ENCODE results near the gene ABCC1. TPM values are rescaled to one million over a fixed set of nuclear protein-coding genes. Genes with fewer than 3 reads are reported as not detected.
A peak's percentile ranks its signal among the peaks of the same experiment; 100 is the strongest.

Gene ABCC1
- total and polyA plus RNA-seq, 2 donors, result 11.6 to 18.1 TPM

DNA sequence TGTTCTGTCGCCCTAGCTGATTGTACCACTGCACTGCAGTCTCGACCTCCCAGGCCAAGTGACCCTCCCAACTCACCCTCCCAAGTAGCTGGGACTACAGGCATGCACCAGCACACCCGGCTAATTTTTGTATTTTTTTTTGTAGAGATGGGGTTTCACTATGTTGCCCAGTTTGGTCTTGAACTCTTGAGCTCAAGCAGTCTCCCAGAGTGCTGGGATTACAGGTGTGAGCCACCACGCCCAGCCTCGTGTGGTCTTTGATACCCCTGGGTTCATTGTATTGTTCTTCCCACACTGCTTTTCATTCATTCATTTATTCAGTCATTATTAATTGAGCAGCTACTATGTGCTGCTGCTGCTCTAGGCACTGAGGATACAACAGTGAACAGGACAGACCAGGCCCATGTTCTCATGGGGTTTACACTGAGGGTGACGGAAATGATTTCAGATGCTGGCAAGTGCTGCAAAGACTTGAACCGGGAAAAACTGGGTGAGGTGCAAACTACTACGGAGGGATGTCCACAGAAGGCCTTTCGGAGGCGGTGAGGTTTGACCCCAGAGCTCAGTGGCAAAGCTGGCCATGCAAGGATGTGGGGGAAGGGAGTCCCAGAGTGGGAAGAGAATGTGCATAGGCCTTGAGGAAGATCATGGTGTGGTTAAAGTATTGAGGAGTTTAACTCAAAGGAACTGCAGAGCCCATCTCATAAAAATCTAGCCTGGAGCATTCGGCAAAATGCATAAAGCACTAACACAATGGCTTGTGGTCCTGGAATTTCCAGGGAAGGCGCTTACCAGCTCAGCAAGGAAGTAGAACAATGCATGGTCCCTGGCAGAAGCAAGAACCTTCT is 10.9 kb downstream of the ABCC1 start:
- Histone ChIP-seq H3K9me3 (ENCODE audit: control insufficient read depth in 2 of 2, insufficient read depth in 1 of 2, low read length in 1 of 2) (peaks cover 2 to 12% of the 10 kb centered on the region in 2 donors), H3K27ac (ENCODE audit: low read depth in 1 of 2, low read length in 1 of 2) (peak overlapping the region; percentile 46 to 95), H3K4me1 (ENCODE audit: control insufficient read depth in 2 of 2, insufficient read depth in 2 of 2, low read length in 2 of 2) (peaks cover 39 to 58% of the 10 kb centered on the region in 2 donors), H3K4me3 (ENCODE audit: low read length in 2 of 2) (no peak overlapping the region), H3K27me3 (ENCODE audit: control insufficient read depth in 2 of 2, insufficient read depth in 1 of 2, low read length in 1 of 2) (no peaks in the 10 kb centered on the region), H3K36me3 (ENCODE audit: control insufficient read depth in 2 of 2, insufficient read depth in 2 of 2, low read length in 1 of 2) (peaks cover 0 to 6% of the 10 kb centered on the region in 2 donors)
- 87% methylated on average over 12 of the region's 12 CpGs for whole genome bisulfite sequencing
- no peak for DNase-seq (ENCODE audit: low read depth in 6 of 9, low spot score in 9 of 9)

GRCh38 chr16:15961060-15961511 is 11.7 kb downstream of the ABCC1 start:
- peaks cover 38 to 59% of the 10 kb centered on the region in 2 donors for H3K4me1 ChIP-seq (ENCODE audit: control insufficient read depth in 2 of 2, insufficient read depth in 2 of 2, low read length in 2 of 2)

DNA sequence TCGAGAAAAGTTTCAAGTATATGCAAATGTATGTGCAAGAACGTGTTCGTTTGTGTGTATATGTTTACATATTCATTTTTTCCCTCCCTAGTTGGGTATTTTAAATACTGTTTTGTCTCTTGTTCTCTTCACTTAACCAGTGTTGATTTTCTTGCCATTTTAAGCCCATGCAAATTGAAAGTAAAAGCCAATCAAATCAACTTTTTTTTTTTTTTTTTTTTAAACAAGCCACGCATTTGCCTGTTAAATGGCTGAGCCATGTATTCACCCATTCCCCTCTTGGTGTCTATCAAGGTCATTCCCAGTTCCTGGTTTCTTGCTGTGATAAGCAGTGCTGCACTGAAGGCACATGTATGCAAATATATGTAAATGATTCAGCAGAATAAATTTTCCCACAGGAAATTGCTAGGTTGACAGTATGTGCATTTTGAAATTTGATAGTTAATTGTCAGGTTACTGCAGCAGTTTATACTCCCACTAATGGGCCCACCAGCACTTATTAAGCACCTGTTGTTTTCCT is 12.2 kb downstream of the ABCC1 start:
- Histone ChIP-seq H3K27me3 (ENCODE audit: control insufficient read depth in 2 of 2, insufficient read depth in 1 of 2, low read length in 1 of 2) (no peaks in the 10 kb centered on the region), H3K36me3 (ENCODE audit: control insufficient read depth in 2 of 2, insufficient read depth in 2 of 2, low read length in 1 of 2) (peaks cover 0 to 6% of the 10 kb centered on the region in 2 donors), H3K27ac (ENCODE audit: low read depth in 1 of 2, low read length in 1 of 2) (peak overlapping the region; percentile 78 to 95), H3K9me3 (ENCODE audit: control insufficient read depth in 2 of 2, insufficient read depth in 1 of 2, low read length in 1 of 2) (peaks cover 2 to 12% of the 10 kb centered on the region in 2 donors), H3K4me3 (ENCODE audit: low read length in 2 of 2) (peak overlapping the region; percentile 9 to 26), H3K4me1 (ENCODE audit: control insufficient read depth in 2 of 2, insufficient read depth in 2 of 2, low read length in 2 of 2) (peaks cover 34 to 55% of the 10 kb centered on the region in 2 donors)
- WGBS, result 38% methylated on average over 4 of the region's 4 CpGs
- no peak for DNase-seq (ENCODE audit: low read depth in 6 of 9, low spot score in 9 of 9)

More at GRCh38 chr16:15961060-15961511, 11.7 kb downstream of the ABCC1 start:
- Histone ChIP-seq H3K9me3 (ENCODE audit: control insufficient read depth in 2 of 2, insufficient read depth in 1 of 2, low read length in 1 of 2) (peaks cover 2 to 12% of the 10 kb centered on the region in 2 donors), H3K4me3 (ENCODE audit: low read length in 2 of 2) (peak overlapping the region; percentile 9 to 26), H3K27me3 (ENCODE audit: control insufficient read depth in 2 of 2, insufficient read depth in 1 of 2, low read length in 1 of 2) (no peaks in the 10 kb centered on the region), H3K36me3 (ENCODE audit: control insufficient read depth in 2 of 2, insufficient read depth in 2 of 2, low read length in 1 of 2) (peaks cover 0 to 6% of the 10 kb centered on the region in 2 donors), H3K27ac (ENCODE audit: low read depth in 1 of 2, low read length in 1 of 2) (peak overlapping the region; percentile 64 to 95)
- WGBS, result 10% methylated on average over 5 of the region's 5 CpGs
- peak in 8 of 9 donors; percentile 65 to 95 (median 85) for DNase-seq (ENCODE audit: low read depth in 6 of 9, low spot score in 9 of 9)

GRCh38 chr16:15963307-15963910 is 14.0 kb downstream of the ABCC1 start:
- H3K4me3 ChIP-seq (ENCODE audit: low read length in 2 of 2), result no peak overlapping the region
- H3K27ac ChIP-seq (ENCODE audit: low read depth in 1 of 2, low read length in 1 of 2), result no peak overlapping the region
- H3K27me3 ChIP-seq (ENCODE audit: control insufficient read depth in 2 of 2, insufficient read depth in 1 of 2, low read length in 1 of 2), result no peaks in the 10 kb centered on the region
- H3K36me3 ChIP-seq (ENCODE audit: control insufficient read depth in 2 of 2, insufficient read depth in 2 of 2, low read length in 1 of 2), result peaks cover 0 to 6% of the 10 kb centered on the region in 2 donors
- peaks cover 2 to 12% of the 10 kb centered on the region in 2 donors for H3K9me3 ChIP-seq (ENCODE audit: control insufficient read depth in 2 of 2, insufficient read depth in 1 of 2, low read length in 1 of 2)
- H3K4me1 ChIP-seq (ENCODE audit: control insufficient read depth in 2 of 2, insufficient read depth in 2 of 2, low read length in 2 of 2), result peaks cover 31 to 46% of the 10 kb centered on the region in 2 donors
- DNase-seq (ENCODE audit: low read depth in 6 of 9, low spot score in 9 of 9), result no peak
- 93% methylated on average over 5 of the region's 5 CpGs for WGBS

DNA sequence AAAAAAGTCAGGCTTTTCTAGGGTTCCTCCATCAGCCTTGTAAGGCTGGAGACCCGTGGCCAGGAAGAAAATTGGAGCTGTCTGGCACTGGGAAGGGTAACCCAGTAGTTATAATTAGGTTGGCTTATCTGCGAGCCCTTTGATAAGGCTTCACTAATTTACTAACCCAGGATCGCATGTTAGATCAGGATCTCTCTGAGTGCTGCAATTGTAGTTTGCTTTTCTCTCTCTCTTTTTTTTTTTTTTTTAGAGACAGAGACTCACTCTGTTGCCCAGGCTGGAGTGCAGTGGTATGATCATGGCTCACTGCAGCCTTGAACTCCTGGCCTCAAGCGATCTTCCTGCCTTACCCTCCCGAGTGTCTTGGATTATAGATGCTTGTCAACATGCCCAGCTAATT is 17.0 kb downstream of the ABCC1 start:
- Histone ChIP-seq H3K27me3 (ENCODE audit: control insufficient read depth in 2 of 2, insufficient read depth in 1 of 2, low read length in 1 of 2) (no peaks in the 10 kb centered on the region), H3K36me3 (ENCODE audit: control insufficient read depth in 2 of 2, insufficient read depth in 2 of 2, low read length in 1 of 2) (peaks cover 14 to 15% of the 10 kb centered on the region in 2 donors), H3K4me3 (ENCODE audit: low read length in 2 of 2) (no peak overlapping the region), H3K27ac (ENCODE audit: low read depth in 1 of 2, low read length in 1 of 2) (no peak overlapping the region), H3K4me1 (ENCODE audit: control insufficient read depth in 2 of 2, insufficient read depth in 2 of 2, low read length in 2 of 2) (peaks cover 5 to 19% of the 10 kb centered on the region in 2 donors), H3K9me3 (ENCODE audit: control insufficient read depth in 2 of 2, insufficient read depth in 1 of 2, low read length in 1 of 2) (peaks cover 3 to 23% of the 10 kb centered on the region in 2 donors)
- no peak for DNase-seq (ENCODE audit: low read depth in 6 of 9, low spot score in 9 of 9)
- WGBS, result 95% methylated on average over 5 of the region's 5 CpGs

DNA sequence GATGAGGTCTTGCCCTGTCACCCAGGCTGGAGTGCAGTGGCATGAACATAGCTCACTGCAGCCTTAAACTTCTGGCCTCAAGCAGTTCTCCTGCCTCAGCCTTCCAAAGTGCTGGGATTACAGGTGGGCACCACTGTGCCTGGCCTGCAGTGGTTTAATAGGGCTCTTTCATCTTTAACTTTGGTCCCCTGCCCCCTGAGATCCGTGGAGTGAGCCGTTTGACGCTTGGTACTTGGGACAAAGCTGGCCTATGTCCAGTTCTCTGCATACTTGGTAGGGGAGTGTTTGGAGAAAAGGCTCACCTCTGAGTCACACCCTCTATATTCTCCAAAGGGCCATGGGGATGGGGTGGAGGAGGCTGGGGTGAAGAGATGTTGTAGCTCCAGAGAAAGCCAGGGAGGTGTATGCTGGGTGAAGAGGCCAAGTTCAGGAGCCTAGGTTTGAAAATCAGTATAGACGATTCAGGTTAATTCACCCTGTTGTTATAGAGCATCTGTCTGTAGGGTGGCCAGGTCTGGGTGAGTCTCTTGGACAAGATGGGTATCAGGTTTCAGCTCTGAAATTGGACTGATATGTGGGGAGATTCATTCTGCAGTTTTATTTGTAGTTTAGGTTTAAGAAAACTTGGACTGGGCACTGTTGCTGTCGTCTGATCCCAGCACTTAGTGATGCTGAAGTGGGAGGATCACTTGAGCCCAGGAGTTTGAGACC is 17.6 kb downstream of the ABCC1 start:
- Histone ChIP-seq H3K4me3 (ENCODE audit: low read length in 2 of 2) (no peak overlapping the region), H3K4me1 (ENCODE audit: control insufficient read depth in 2 of 2, insufficient read depth in 2 of 2, low read length in 2 of 2) (peaks cover under 1 to 15% of the 10 kb centered on the region in 2 donors), H3K27me3 (ENCODE audit: control insufficient read depth in 2 of 2, insufficient read depth in 1 of 2, low read length in 1 of 2) (no peaks in the 10 kb centered on the region), H3K9me3 (ENCODE audit: control insufficient read depth in 2 of 2, insufficient read depth in 1 of 2, low read length in 1 of 2) (peaks cover 3 to 26% of the 10 kb centered on the region in 2 donors), H3K27ac (ENCODE audit: low read depth in 1 of 2, low read length in 1 of 2) (no peak overlapping the region), H3K36me3 (ENCODE audit: control insufficient read depth in 2 of 2, insufficient read depth in 2 of 2, low read length in 1 of 2) (peaks cover 15 to 18% of the 10 kb centered on the region in 2 donors)
- WGBS, result 86% methylated on average over 5 of the region's 5 CpGs
- DNase-seq (ENCODE audit: low read depth in 6 of 9, low spot score in 9 of 9), result no peak

- DNase-seq (ENCODE audit: low read depth in 6 of 9, low spot score in 9 of 9), result no peak
- H3K4me3 ChIP-seq (ENCODE audit: low read length in 2 of 2), result no peak overlapping the region
- no peak overlapping the region for H3K27ac ChIP-seq (ENCODE audit: low read depth in 1 of 2, low read length in 1 of 2)
- H3K4me1 ChIP-seq (ENCODE audit: control insufficient read depth in 2 of 2, insufficient read depth in 2 of 2, low read length in 2 of 2), result peaks cover 0 to 14% of the 10 kb centered on the region in 2 donors
- H3K9me3 ChIP-seq (ENCODE audit: control insufficient read depth in 2 of 2, insufficient read depth in 1 of 2, low read length in 1 of 2), result peaks cover 4 to 23% of the 10 kb centered on the region in 2 donors
- WGBS, result 96% methylated on average over 11 of the region's 11 CpGs
- no peaks in the 10 kb centered on the region for H3K27me3 ChIP-seq (ENCODE audit: control insufficient read depth in 2 of 2, insufficient read depth in 1 of 2, low read length in 1 of 2)
- H3K36me3 ChIP-seq (ENCODE audit: control insufficient read depth in 2 of 2, insufficient read depth in 2 of 2, low read length in 1 of 2), result peaks cover 19 to 23% of the 10 kb centered on the region in 2 donors
Measured at GRCh38 chr16:15967655-15968315, 18.4 kb downstream of the ABCC1 start.

DNA sequence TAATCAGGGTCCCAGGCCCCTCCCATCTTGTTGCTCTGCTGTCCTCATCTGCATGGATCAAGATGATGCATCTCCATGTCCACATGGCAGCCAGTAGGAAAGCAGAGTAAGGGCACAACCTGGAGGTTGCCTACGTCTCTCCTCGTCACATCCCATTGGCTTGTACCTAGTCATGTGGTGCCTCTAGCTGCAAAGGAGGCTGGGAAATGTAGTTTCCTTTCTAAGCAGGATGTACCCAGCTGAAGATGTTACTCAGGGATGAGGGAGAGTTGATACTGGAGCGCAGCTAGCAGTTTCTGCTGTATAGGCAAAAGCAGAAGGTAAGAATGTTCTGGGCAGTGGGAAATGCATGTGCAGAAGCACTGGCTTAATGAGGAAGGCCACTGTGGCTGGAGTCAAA is 20.8 kb downstream of the ABCC1 start:
- H3K9me3 ChIP-seq (ENCODE audit: control insufficient read depth in 2 of 2, insufficient read depth in 1 of 2, low read length in 1 of 2), result peaks cover 4 to 14% of the 10 kb centered on the region in 2 donors
- no peaks in the 10 kb centered on the region for H3K27me3 ChIP-seq (ENCODE audit: control insufficient read depth in 2 of 2, insufficient read depth in 1 of 2, low read length in 1 of 2)
- DNase-seq (ENCODE audit: low read depth in 6 of 9, low spot score in 9 of 9), result peak in 1 of 9 donors; percentile 35
- H3K36me3 ChIP-seq (ENCODE audit: control insufficient read depth in 2 of 2, insufficient read depth in 2 of 2, low read length in 1 of 2), result peaks cover 13 to 31% of the 10 kb centered on the region in 2 donors
- WGBS, result 99% methylated on average over 3 of the region's 3 CpGs
- H3K27ac ChIP-seq (ENCODE audit: low read depth in 1 of 2, low read length in 1 of 2), result no peak overlapping the region
- peaks cover 0 to 7% of the 10 kb centered on the region in 2 donors for H3K4me1 ChIP-seq (ENCODE audit: control insufficient read depth in 2 of 2, insufficient read depth in 2 of 2, low read length in 2 of 2)
- H3K4me3 ChIP-seq (ENCODE audit: low read length in 2 of 2), result no peak overlapping the region
